Ovary (tissue), 9 donors: ENCODE measurements around the gene POMZP3. TPM values are rescaled to one million over a fixed set of nuclear protein-coding genes. Genes with fewer than 3 reads are reported as not detected.
"Not testable (repeated sequence)": the region's sequence is repeated elsewhere in the genome, so short reads cannot be mapped to it uniquely, and the experiment has no call there.

Source experiments
- DNase-seq, 5 donors: peaks; one replicate each; pipeline ENCODE4 v3.0.0-alpha.2; 2019 to 2020
- H3K27ac ChIP-seq, 2 donors: fragments of 200-600 bp; one replicate each; pipeline versions ENCODE4 v1.5.1 to v1.8.0; 2019 to 2022
- H3K27me3 ChIP-seq: fragments of 200-600 bp; one replicate; pipeline ENCODE4 v1.8.0; 2022
- H3K36me3 ChIP-seq: fragments of 200-600 bp; sonication (generic); one replicate; pipeline ENCODE4 v1.5.1; 2019
- H3K4me1 ChIP-seq: one replicate; pipeline ENCODE4 v1.8.1; 2013; ENCODE audit warnings: mild to moderate bottlenecking, moderate library complexity; ENCODE audit not compliant: insufficient read depth
- H3K4me3 ChIP-seq: fragments of 200-600 bp; sonication (generic); one replicate; pipeline ENCODE4 v1.5.1; 2017
- H3K9me3 ChIP-seq, 2 donors: fragments of 200-600 bp in 1 of 2; sonication (generic) in 1 of 2; one replicate each; pipeline versions ENCODE4 v1.5.1 to v1.8.1; 2013 to 2019; ENCODE audit warnings: mild to moderate bottlenecking in 1 of 2, moderate library complexity in 1 of 2
- WGBS, 3 donors: extraction: QIAGEN DNeasy Blood & Tissue Kit in 1 of 3; methylation state at CpG; one replicate each; pipeline versions ENCODE4 v1.1.5 to v1.1.7; 2013 to 2017; 5-methylcytosine and 5-hydroxymethylcytosine counted together
- intact Hi-C, 4 donors: fragments of 100-400 bp; cut with DNase I; formaldehyde crosslinking; loops; one replicate each; pipeline versions ENCODE4 v1.11.0 to v1.15.1; 2022 to 2023
- polyA plus RNA-seq, 2 donors: library from polyadenylated mRNA; stranded (reverse); fragments of 200-250 nt in 1 of 2; fragments of 350-450 nt in 1 of 2; fragmentation: Illumina TruSeq in 1 of 2; extraction: RNeasy Lipid Tissue Mini Kit (QIAGEN cat#74804) in 1 of 2; gene quantifications; one replicate each; pipeline ENCODE4 v1.2.3, GENCODE V29; 2013 to 2014
- total RNA-seq, 7 donors: library from RNA; depleted of rRNA in 2 of 7; stranded (reverse); fragments of >200 nt in 2 of 7; fragmentation: NEBNext Ultra II Directional in 3 of 7; extraction: Animal tissue kit (Norgen Biotek cat#: 25700) in 3 of 7; gene quantifications; one replicate each; pipeline versions ENCODE4 v1.1.0 to v1.2.4, GENCODE V29; 2016 to 2023
- donor health status: DM: no; HTN: no; CAD: no; lungs with moderate emphysema.
- donor health status: DM: no; HTN: no; CAD: no.
- donor health status: Bipolar disorder and iron deficiency.
- donor health status: DM: yes; HTN: yes; CAD: no.
- donor health status: DM: no; HTN: no; CAD: no.
- donor health status: DM: yes; HTN: yes; CAD: no.

POMZP3 gene
- total and polyA plus RNA-seq, 9 donors, result 5.2 to 36.2 (median 15.3) TPM

DNA sequence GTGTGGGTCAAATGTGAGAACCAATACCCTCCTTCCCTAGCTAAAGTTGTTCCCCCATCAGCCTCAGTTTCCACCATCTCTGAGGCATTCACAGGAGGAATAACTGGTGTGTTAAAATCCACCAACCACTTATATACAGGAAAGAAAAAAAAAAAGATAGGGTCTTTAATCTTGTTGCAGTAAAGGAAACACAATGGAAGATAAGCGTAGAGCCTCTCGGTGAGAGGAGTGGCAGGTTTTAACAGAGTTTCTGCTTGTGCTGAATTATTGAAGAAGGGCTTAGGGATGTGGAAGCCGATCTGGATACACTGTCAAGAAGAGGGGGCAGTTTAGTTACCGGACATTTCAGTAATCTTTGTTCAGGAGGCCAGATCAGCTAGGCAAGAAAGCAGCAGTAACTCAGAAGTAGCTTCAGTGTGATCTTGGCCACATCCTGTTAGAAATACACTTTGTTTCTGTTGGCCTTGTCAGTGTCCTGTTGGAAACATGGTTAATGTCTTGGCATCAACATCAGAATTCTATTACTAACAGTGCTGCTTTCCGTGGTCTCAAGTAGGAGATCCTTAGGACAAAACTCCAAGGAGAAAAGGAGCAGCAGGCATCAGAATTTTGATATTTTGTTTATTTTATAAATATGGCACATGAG, 43.3 kb downstream of the POMZP3 start:
- H3K4me3 ChIP-seq, H3K4me1 ChIP-seq, DNase-seq, intact Hi-C loops, H3K9me3 ChIP-seq, H3K36me3 ChIP-seq, H3K27me3 ChIP-seq: not testable (repeated sequence)
- WGBS, 3 donors, result 16 to 19% (median 18%) methylated on average over 4 to 5 of the region's 5 CpGs
- H3K27ac ChIP-seq, result peak overlapping the region in 1 of 2 donors; percentile 48

DNA sequence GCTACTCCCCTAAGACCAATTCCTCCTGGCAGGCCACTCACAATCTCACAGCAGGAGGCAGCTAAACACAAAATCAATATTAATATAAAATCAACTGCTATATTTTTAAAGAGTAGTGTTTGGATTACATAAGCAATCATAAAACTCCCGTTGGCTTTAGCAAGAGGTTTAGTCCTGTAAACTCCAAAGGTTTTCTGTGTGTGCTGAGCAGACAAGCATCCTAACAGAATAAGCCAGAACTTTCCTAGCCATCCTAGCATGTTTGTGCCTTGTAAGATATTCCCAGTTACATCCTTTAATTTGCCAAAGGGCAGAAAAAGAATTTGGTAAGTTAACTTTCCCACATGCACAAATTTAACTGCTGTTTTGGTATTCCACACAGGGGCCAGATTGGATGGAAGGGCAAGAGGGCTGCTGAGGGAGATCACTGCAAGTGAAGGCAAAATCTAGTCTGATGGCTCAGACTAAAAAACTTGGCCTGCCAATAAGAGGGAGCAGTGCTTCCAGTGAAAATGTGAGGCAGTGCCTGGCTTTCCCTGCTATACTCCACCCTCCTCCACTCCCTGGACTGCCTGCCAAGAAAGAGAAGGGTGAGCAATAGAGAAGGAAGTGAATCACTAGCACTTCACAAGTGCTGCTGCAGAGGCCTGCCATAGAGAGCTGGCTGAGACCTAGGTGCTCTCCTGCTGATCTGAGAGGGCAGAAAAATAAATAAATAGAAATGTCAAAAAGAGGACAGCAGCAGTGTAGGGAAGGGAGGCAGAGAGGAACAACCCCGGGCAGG, 44.0 kb downstream of the POMZP3 start:
- intact Hi-C loops, H3K27me3 ChIP-seq: not testable (repeated sequence)
- 5 to 8% (median 6%) methylated on average over 1 to 2 of the region's 2 CpGs for WGBS, 3 donors

DNA sequence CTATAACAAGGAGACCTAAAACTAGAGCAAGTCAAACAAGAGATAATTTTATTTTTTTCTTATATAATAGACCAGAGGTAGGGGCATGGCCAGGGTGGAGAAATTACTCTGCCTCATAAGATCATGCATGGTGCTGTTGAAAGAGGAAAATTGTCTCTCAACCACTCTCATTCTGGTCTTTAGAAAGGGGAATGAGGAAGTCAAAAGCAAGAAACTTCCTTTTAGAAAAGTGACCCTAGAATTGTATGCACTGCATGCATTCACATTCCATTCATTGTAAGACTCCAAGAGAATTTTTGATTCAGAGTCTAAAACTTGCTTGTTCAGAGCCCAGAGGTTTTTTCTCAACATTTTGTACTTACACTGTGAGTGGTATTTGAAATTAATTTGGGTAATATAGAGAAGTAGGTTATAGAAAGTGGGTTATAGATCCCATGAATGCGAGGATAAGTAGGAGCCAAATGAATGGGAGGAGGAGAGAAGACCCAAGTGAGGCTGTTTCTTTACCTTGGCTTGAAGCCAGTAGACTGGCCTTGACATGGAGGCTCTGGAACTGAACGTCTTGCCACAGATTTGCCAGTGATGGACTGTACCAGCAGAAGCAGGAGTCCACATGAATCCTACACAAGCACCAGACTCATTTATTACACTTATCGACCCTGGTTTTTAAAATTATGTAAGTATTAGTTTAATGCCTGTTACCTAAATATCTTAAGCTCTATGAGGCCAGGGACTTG, 51.0 kb downstream of the POMZP3 start:
- H3K36me3 ChIP-seq, intact Hi-C loops: not testable (repeated sequence)

More for the DNA sequence above, 44.0 kb downstream of the POMZP3 start:
- peak; percentile 71 to 83 (median 77) for DNase-seq
- H3K4me3 ChIP-seq, H3K9me3 ChIP-seq, H3K36me3 ChIP-seq, H3K4me1 ChIP-seq: not testable (repeated sequence)
- peak overlapping the region in 1 of 2 donors; percentile 48 for H3K27ac ChIP-seq

DNA sequence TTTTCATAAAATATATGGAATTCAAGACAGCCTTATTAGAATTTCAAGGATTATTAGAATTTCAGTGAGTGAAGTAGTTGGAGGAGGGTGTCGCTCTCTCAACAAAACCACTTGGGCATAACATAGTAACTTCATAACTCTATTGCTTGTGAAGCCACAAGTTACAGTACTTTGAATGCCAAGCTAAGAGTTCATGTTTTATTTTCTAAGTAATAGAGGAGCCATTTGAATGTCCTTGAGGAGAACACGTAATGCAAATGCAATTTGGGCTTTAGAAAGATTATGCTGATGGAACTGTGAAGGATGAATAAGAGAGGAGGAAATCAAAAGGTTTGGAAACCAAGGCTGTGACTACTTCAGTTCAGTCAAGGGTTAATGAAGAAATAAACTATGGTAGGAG, 51.6 kb downstream of the POMZP3 start:
- H3K9me3 ChIP-seq, intact Hi-C loops, H3K4me3 ChIP-seq, H3K4me1 ChIP-seq, H3K27me3 ChIP-seq, DNase-seq, H3K36me3 ChIP-seq, H3K27ac ChIP-seq: not testable (repeated sequence)
- 43 to 54% (median 45%) methylated on average over 1 of the region's 2 CpGs for WGBS, 3 donors

More for the DNA sequence above, 51.0 kb downstream of the POMZP3 start:
- H3K4me1 ChIP-seq, H3K27me3 ChIP-seq, H3K9me3 ChIP-seq, H3K4me3 ChIP-seq, H3K27ac ChIP-seq: not testable (repeated sequence)
- DNase-seq, result peak; percentile 35 to 48 (median 45)
- WGBS, 3 donors, result 16 to 20% (median 17%) methylated on average over 3 of the region's 3 CpGs

DNA sequence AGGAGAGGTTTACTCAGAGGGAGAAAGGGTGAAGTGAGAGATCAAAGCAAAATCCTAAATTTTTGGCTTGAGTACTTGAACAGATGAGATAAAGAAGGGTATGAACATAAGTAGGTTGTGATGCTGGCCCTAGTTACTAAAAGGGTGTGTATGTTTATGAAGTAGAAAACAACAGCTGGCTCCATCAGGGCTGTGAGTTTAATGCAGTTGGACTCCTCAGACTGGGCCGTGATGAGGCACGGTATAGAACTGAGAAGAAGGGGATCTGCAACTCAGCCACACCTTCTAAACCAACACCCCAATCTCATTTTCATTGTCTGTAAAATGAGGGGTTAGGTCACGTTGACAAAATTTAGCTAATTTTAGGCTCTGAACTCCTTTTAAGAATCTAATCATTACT, 54.8 kb downstream of the POMZP3 start:
- H3K36me3 ChIP-seq, H3K9me3 ChIP-seq, H3K27ac ChIP-seq, DNase-seq, H3K4me3 ChIP-seq, H3K4me1 ChIP-seq, intact Hi-C loops, H3K27me3 ChIP-seq: not testable (repeated sequence)
- WGBS, 3 donors, result 31 to 61% (median 46%) methylated on average over 3 of the region's 3 CpGs

DNA sequence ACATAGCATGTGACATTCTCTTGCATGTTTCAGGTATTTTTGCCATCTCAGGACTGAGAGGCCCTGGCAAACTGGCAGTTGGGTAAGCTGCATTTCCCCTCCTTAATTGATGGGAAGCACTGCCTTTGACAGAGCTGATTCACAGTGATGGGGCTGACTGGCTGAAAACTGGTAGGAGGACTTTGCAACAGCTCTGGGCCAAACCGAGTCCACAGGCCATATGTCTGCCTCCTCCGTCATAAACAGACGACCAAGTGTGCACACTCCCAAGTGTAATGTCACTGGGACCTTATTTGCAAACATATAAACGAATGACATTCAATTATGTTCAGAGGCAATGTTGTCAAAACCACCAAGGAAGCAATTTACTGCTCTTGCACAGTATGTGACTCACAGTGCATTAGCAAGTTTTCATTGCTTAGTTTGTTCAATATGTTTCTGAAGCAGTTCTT, 56.7 kb downstream of the POMZP3 start:
- WGBS, 3 donors, result 79 to 93% (median 86%) methylated on average over 4 of the region's 4 CpGs
- intact Hi-C loops, result not testable (repeated sequence)

DNA sequence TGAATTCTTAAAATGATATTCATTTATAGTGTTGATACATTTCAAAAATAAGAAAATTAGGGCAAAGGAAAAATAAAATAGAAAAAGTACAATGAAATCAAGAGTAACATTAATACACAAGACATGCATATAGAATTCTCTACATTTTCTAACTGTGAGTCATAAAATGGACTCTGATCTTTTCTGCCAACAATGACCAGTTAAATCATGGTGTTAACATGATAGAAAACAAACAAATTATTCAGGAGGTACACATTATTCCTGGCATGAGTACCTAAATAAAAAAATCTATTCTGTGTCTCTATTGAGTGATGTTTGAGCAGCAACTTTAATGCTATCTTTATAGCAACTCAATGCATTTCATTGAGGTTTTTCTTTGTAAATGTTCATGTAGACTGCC, 58.3 kb downstream of the POMZP3 start:
- H3K9me3 ChIP-seq, H3K27ac ChIP-seq, H3K27me3 ChIP-seq, intact Hi-C loops, DNase-seq, H3K36me3 ChIP-seq, H3K4me1 ChIP-seq, H3K4me3 ChIP-seq: not testable (repeated sequence)

More for the DNA sequence above, 56.7 kb downstream of the POMZP3 start:
- not testable (repeated sequence) for H3K27ac ChIP-seq, H3K4me1 ChIP-seq, H3K9me3 ChIP-seq, H3K36me3 ChIP-seq, H3K4me3 ChIP-seq, DNase-seq, H3K27me3 ChIP-seq

DNA sequence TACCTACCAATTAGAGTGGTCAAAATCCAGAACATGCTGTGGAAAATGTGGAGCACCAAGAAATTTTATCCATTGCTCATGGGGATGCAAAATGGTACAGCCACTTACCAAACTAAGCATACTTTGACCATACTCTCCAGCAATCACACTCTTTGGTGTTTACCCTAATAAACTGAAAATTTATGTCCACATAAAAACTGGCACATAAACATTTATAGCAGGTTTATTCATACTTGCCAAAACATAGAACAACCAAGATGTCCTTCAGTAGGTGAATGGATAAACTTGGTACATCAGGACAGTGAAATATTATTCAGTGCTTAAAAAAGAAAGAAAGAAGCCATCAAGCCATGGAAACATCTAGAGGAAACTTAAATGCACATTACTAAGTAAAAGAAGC, 59.3 kb downstream of the POMZP3 start:
- H3K4me1 ChIP-seq, DNase-seq, H3K9me3 ChIP-seq, H3K27ac ChIP-seq, intact Hi-C loops, H3K27me3 ChIP-seq, H3K4me3 ChIP-seq, H3K36me3 ChIP-seq: not testable (repeated sequence)

DNA sequence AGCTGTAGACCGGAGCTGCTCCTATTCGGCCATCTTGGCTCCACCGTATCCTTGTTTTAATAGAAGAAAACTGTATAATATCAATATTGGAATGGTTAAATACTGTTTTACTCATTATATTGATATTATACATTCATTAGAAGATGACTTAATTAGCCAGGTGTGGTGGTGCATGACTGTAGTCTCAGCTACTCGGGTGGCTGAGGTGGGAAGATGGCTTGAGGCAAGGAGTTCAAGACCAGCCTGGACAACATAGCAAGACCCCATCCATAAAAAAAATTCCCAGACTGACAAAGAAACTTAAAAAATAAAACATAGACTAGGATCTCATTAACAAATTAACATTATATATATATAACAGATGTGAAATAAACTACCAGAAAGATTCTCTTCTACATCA, 59.8 kb downstream of the POMZP3 start:
- DNase-seq, H3K27ac ChIP-seq, H3K4me3 ChIP-seq, H3K36me3 ChIP-seq, H3K4me1 ChIP-seq, H3K9me3 ChIP-seq, intact Hi-C loops, H3K27me3 ChIP-seq: not testable (repeated sequence)
- WGBS, 3 donors, result 88 to 100% (median 97%) methylated on average over 2 to 4 of the region's 4 CpGs

DNA sequence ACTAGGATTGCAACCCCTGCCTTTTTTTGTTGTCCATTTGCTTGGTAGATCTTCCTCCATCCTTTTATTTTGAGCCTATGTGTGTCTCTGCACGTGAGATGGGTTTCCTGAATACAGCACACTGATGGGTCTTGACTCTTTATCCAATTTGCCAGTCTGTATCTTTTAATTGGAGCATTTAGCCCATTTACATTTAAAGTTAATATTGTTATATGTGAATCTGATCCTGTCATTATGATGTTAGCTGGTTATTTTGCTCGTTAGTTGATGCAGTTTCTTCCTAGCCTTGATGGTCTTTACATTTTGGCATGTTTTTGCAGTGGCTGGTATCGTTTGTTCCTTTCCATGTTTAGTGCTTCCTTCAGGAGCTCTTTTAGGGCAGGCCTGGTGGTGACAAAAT, 62.1 kb downstream of the POMZP3 start:
- H3K9me3 ChIP-seq, DNase-seq, H3K36me3 ChIP-seq, H3K4me1 ChIP-seq, H3K27ac ChIP-seq, intact Hi-C loops, H3K4me3 ChIP-seq, H3K27me3 ChIP-seq: not testable (repeated sequence)
- 98 to 100% (median 100%) methylated on average over 2 to 3 of the region's 3 CpGs for WGBS, 3 donors

DNA sequence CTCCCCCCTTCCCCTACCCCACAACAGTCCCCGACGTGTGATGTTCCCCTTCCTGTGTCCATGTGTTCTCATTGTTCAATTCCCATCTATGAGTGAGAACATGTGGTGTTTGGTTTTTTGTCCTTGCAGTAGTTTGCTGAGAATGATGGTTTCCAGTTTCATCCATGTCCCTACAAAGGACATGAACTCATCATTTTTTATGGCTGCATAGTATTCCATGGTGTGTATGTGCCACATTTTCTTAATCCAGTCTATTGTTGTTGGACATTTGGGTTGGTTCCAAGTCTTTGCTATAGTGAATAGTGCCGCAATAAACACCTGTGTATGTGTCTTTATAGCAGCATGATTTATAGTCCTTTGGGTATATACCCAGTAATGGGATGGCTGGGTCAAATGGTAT, 65.7 kb downstream of the POMZP3 start:
- intact Hi-C loops, H3K4me1 ChIP-seq, DNase-seq, H3K9me3 ChIP-seq, H3K27me3 ChIP-seq, H3K4me3 ChIP-seq, H3K36me3 ChIP-seq, H3K27ac ChIP-seq: not testable (repeated sequence)
- WGBS, 3 donors, result 90 to 100% (median 100%) methylated on average over 3 of the region's 3 CpGs
